NCI-H524 (cell line): ENCODE measurements around the gene EEA1.

Experiments
- DNase-seq, 2 experiments: peaks; one replicate each; lab custom pipeline; 2025; lab: John Stamatoyannopoulos, UW

The EEA1 gene

DNA sequence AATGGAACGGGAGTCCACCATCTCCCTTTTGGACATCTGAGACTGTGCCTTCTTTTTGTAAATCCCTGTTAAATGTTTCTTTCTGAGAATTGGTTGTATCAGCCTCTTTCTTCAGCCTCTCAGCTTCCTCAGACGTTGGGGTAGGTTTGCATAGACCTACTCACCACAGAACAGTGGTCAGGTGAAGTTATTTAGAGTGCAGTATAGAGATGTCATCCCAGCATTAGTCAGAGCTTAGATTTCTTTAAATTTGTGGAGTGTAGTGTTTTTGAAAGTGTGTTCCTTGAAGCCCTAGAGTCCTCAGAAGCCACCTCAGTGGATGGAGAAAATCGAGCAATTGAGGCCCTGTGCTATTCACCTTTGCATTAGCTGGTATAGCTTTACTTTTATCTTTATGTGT is 8.9 kb upstream of the EEA1 start:
- no peak for DNase-seq

DNA sequence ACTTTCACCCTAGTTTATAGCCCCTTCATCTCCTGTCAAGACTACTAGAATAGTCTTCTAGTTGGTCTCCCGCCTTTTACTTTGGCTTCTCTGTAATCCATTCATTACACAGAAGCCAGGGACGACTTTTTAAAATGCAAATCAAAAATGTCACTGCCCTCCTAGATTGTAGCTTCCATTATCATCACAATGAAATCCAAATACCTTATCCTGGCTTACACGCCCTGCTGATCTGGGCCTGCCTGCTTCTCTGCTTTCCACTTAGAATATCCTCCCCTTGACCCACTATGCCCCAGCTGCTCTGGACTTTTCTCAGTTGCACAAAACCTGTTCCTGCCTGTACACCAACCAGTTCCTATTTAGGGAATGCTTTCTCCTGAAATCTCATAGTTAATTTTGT is 4.5 kb upstream of the EEA1 start:
- no peak for DNase-seq

DNA sequence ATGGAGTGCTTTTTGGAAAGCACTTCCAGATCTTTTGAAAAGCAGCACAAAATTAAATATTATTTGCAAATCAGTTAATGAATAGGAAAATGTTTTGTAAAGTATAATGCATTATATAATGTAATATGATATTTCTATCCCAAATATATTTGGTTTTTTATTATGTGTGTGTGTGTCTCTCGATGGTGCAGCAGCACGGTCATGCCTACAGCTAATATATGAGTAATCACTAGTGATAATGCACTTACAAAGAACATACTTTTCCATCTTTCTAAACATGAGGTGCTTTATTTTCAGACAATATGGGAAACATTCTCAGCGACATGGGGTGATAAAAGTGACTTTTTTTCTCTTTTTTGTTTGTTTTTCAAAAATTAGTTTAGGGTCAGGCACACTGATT is 1.3 kb upstream of the EEA1 start:
- no peak for DNase-seq

- no peak for DNase-seq
These were observed 888 bp upstream of the EEA1 start for GRCh38 chr12:92929983-92930382.

GRCh38 chr12:92928421-92928961 is 604 bp downstream of the EEA1 start:
- peak; percentile 12 to 34 for DNase-seq

DNA sequence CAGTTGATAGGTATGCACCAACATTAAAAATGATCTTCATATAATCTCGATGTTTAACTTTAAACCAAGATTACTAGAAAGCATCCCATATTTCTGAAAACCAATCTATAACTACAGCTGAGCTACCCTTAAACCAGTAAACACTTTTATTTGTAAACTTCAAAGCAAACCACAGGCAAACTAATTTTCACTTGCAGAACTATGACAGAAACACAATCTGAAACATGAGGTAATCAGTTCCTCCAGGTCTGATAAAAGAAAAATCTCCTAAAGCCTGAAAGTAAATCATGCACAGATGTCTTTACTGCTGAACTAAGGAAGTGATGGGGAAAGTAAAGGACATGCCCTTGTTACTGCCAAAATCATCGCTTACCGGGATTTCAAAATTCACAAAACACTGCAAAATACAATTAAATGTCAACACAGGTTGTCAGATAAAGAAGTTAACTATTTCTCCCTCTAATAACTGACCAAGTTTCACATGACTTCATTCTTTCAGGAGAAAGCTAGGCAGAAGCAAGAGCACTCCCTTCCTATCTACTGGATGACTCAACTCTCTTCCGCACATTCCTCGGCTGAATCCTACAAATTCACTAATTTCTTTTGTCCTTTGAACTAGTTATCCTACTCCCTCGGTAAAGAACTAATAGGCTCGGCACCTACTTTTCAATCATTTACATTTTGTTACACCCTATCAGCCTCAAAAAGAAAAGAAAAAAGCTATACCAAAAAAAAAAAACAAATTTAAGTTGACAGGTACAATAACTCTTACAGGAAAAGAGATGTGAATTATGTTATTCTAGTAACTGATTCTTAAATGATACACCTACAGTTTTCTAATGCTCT is 1.4 kb downstream of the EEA1 start:
- no peak for DNase-seq

- peak in 1 of 2 experiments; percentile 36 for DNase-seq
These were observed 2.0 kb downstream of the EEA1 start for GRCh38 chr12:92927055-92927435.

GRCh38 chr12:92926549-92926948 is 2.5 kb downstream of the EEA1 start:
- DNase-seq, result no peak

- no peak for DNase-seq
These were observed 7.2 kb downstream of the EEA1 start for GRCh38 chr12:92921877-92922276.

GRCh38 chr12:92915365-92915764 is 13.7 kb downstream of the EEA1 start:
- no peak for DNase-seq

DNA sequence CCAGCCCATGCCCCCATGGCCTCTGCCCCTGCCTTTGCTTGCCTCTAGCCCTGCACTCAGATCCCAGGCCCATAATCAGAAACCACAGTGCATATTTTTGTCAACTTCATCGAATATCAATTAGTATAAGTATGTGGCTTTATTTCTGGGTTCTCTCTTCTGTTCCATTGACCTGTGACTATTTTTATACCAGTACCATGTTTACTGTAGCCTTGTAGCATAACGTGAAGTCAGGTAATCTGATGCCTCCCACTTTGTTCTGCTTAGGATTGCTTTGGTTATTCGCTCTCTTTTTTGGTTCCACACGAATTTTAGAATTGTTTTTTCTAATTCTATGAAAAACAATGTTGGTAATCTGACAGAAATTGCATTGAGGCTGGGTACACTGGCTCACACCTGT is 14.9 kb downstream of the EEA1 start:
- no peak for DNase-seq

DNA sequence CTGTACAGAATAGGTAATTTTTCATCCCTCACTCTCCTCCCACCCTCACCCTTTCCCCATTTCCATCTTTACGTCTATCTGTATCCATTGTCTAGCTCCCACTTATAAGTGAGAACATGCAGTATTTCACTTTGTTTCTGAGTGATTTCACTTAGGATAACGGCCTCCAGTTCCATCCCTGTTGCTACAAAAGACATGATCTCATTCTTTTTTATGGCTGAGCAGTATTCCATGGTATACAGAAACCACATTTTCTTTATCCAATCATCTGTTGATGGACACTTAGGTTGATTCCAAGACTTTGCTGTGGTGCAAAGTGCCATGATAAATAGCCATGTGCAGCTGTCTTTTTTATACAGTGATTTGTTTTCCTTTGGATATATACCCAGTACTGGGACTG is 16.4 kb downstream of the EEA1 start:
- no peak for DNase-seq

GRCh38 chr12:92912052-92912451 is 17.0 kb downstream of the EEA1 start:
- DNase-seq, result no peak

DNA sequence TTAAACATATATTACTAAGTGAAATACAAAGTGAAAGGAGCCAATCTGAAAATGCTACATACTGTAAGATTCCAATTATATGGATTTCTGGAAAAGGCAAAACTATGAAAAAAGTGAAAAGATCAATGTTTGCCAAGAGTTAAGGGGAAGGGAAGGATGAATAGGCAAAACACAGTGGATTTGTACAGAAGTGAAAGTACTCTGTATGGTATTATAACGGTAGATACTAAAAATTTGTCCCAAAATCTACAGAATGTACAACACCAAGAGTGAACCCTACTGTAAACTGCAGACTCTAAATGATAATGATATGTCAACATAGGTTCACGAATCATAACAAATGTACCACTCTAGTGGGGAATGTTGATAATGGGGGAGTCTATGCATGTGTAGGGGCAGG is 17.8 kb downstream of the EEA1 start:
- DNase-seq, result no peak

GRCh38 chr12:92908108-92908507 is 21.0 kb downstream of the EEA1 start:
- DNase-seq, result no peak

DNA sequence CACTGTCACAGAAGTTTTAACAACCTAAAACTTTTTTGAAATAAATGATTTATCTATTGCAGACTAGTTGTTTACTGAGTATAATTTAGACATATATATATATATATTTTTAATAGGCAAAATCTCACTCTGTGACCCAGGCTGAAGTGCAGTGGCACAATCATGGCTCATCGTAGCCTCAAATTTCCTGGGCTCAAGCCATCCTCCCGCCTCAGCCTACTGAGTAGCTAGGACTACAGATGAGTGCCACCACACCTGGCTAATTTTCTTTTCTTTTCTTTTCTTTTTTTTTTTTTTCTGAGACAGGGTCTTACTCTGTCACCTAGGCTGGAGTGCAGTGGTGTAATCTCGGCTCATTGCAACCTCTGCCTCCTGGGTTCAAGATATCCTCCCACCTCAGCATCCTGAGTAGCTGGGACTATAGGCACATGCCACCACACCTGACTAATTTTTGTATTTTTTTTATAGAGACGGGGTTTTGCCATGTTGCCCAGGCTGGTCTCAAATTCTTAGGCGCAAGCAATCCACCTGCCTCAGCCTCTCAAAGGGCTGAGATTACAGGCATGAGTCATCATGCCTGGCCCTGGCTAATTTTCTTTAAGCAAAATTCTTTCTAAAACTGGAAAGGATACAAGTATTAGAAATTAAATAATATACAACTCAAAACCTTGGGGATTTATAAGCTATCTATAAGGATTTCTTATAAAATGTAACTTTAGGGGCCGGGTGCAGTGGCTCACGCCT is 23.1 kb downstream of the EEA1 start:
- no peak for DNase-seq

DNA sequence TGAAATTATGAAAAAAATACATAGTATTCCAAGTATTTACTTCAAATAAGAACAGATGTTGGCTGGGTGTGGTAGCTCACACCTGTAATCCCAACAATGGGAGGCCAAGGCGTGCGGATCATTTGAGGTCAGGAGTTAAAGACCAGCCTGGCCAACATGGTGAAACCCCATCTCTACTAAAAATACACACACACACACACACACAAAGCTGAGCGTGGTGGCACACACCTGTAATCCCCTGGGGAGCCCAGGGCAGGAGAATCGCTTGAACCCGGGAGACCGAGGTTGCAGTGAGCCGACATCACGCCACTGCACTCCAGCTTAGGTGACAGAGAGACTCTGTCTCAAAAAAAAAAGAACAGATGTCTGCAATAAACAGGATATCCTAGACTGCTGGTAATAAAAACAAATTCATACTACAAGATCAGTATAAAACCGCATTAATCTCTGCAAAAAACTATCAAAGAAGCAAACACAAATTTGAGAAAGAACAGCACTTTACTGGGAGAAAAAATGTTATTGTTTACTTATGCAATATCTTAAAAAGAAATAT is 23.8 kb downstream of the EEA1 start:
- DNase-seq, result no peak

- no peak for DNase-seq
These were observed 28.2 kb downstream of the EEA1 start for GRCh38 chr12:92900941-92901340.

- no peak for DNase-seq
These were observed 29.6 kb downstream of the EEA1 start for GRCh38 chr12:92899386-92900001.

DNA sequence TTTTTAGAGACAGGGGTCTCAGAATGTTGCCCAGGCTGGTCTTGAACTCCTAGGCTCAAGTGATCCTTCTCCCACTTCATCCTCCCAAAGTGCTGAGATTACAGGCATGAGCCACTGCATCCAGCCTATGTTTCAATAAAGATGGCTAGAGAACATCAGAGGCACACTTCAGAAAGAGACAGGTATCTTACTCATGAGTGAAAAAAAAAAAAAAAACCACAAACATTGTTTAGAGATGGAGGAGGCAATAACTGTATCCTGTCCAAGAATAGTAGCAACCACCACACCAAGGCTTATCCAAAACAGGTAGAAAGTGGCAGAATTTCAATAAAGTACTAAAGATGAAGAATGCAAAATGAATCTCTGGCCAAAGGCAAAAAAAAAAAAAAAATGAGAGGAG is 30.3 kb downstream of the EEA1 start:
- no peak for DNase-seq

GRCh38 chr12:92897844-92898243 is 31.3 kb downstream of the EEA1 start:
- DNase-seq, result no peak

GRCh38 chr12:92890601-92891106 is 38.4 kb downstream of the EEA1 start:
- DNase-seq, result no peak
